Ammon's horn (tissue), 1 donor: Measurements from ENCODE around the gene SIAH3.
A peak's percentile ranks its signal among the peaks of the same experiment; 100 is the strongest.
"Not testable (repeated sequence)": the region's sequence is repeated elsewhere in the genome, so short reads cannot be mapped to it uniquely, and the experiment has no call there.

Experiments used
- DNase-seq: peaks from one replicate; pipeline ENCODE4 v3.0.0-alpha.2; 2016; ENCODE audit warnings: low spot score

Gene SIAH3, protein sequence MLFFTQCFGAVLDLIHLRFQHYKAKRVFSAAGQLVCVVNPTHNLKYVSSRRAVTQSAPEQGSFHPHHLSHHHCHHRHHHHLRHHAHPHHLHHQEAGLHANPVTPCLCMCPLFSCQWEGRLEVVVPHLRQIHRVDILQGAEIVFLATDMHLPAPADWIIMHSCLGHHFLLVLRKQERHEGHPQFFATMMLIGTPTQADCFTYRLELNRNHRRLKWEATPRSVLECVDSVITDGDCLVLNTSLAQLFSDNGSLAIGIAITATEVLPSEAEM

DNA sequence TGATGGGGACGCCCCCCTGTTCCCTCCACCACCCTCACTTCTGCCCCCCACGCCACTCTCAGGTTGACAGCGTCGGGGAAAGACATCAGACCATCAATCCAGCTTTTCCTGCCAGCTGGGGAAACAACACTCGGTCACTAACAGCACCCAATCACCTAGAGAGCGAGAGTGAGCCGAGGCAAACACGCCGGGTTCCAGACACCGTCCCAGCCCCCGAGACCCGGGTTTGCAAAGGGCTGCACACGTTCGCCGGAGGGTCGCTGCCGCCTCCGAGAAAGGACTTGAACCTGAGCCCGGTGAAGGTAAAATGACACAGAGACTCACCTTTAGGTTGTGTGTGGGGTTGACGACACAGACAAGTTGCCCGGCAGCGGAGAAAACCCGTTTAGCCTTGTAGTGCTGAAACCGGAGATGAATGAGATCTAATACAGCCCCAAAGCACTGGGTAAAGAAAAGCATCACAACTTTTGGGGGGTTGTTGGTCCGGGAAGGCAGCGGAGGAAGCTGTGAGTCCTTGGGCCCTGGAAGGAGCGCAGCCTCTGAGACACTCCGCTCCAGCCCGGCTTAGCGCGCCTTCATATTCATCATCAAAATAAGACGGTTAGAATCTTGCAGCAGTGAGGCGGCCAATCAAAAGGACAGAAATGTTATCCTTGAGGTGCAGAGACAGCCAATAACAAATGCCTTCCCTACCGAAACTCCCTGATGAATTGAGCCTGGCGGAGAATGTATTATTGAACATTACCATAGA, at the start of gene SIAH3:
Gene SIAH3 (minus strand): TSS at position 583 of the 751 bp plus-strand sequence. CDS start 124 bp downstream, at position 459.
- peak; percentile 70 for DNase-seq

- DNase-seq = no peak
Measured at GRCh38 chr13:45899406-45899805, 47.9 kb upstream of the SIAH3 start.

- no peak for DNase-seq
Measured at GRCh38 chr13:45897562-45897961, 46.0 kb upstream of the SIAH3 start.

DNA sequence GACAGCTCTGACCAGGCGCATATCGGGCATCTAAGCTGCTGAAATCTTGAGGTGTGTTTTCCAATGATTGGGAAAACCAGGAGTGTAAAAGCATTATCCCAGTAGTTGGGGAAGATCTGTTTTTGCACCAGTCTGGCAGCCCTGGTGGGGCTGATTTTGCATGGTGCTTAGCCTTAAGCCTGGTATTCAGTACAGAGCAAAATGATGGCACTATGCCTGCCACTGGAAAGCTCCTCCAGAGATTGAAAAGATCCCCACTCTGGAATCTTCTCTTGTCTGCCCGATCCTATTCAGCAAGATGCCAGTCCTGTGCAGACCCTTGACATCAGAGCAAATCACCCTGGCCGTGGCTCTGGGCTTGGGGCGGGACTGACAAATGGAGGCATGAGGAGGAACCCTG, 44.7 kb upstream of the SIAH3 start:
- no peak for DNase-seq

DNA sequence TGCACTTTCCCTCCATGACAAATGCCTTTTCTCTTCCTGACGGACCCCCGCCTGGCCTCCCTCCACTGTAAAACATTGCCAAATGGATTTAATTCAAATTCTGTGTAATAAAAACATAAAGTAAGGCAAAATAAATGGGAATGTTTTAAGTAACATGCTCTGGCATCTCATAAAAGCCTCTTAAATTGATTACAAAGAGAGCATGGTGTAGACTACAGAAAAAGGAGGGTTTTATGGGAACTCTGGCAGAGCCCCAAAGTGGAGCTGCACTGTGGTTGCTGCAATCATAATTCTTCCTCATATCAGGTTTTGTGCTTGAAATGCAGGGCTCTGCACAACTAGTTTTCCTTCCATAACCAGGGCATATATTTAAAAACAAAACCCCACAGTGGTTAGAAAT, 44.3 kb upstream of the SIAH3 start:
- DNase-seq = no peak

GRCh38 chr13:45892513-45892912, 41.0 kb upstream of the SIAH3 start:
- DNase-seq = no peak

GRCh38 chr13:45889590-45890243, 38.2 kb upstream of the SIAH3 start:
- no peak for DNase-seq

DNA sequence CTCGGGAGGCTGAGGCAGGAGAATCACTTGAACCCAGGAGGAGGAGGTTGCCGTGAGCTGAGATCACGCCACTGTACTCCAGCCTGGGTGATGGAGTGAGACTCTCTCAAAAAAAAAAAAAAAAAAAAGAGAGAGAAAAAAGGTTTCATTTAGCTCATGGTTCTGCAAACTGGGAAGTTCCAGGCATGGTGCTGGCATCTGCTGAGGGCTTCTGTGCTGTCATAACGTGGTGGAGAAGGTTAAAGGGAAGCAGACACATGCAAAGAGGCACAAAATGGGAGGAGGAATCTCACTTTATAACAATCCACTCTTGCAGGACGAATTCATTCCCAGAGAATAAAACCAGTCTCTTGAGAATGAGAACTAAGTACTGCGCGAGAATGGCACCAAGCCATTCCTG, 34.9 kb upstream of the SIAH3 start:
- no peak for DNase-seq

GRCh38 chr13:45885194-45885593, 33.6 kb upstream of the SIAH3 start:
- DNase-seq = no peak

DNA sequence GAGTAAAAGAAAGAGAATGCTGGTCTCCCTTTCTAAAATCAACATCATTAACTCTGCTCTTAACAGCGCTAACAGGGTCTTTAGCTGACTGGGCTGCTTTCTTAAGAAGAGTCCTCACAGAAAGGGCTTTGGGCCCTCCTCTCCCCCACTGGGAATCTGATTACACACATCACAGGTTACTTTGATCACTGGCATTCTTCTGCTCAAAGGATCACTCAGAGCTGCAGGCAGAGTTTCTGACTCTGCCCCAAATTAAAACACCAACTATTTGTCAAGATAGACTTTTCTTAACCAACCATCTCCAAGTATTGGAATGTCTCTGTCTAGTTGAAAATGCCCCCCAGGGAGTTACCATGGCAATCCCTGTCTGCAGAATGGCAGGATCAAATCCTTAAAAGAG, 31.1 kb upstream of the SIAH3 start:
- DNase-seq = no peak

DNA sequence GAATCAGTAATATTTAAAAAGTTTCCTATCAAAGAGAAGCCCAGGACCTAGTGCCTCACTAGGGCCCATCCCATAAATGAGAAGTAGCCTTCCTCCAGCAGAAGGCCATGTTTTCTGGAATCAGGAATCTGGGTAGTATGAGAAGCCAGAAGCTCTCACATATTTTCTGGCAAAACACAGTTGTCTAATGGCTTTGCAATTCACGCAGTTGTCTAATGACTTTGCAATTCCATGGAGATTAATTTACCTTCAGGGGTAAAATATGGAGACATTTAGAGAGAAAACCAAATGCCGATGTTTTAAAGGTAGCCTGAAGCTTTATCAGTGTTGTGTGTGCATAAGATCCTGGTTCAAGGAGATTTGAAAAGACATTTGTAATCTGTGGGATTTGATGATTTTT, 29.8 kb upstream of the SIAH3 start:
- no peak for DNase-seq

GRCh38 chr13:45880242-45880641, 28.7 kb upstream of the SIAH3 start:
- no peak for DNase-seq

DNA sequence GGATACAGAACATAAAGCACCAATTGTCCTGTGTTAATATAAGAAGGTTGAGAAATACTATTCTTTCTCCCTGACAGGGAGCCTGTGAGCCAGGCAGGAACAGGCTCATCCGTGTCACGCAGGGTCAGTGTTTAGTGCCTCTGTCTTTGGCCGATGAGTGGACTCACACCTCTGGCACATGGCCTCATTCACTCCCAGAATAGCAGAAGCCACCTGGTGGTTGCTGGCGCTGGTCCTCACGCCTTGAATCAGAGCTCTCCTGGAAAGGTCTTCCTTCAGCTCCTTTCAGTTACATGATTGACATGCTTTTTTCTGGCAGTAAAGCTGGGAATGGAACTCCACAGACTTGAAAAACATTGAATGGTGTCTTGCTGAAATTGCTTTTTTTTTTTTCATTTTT, 28.1 kb upstream of the SIAH3 start:
- no peak for DNase-seq

DNA sequence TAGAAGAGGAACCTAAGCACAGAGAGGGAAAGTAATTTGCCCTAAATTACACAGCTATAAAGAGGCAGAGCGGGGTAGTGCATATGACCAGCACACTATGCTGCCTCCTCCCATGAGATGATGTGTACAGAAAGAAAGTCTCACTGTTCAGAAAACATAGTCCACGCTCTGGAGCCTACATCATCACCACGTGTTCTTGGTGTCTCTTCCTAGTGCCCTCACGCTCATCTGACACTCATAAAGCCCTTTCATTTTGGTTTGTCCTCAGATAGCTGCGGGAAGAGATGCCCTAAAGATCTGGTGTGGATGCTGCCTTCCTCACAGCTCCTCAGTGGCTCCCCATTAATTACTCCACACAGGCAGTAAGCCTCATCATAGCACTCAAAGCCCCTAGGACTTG, 27.4 kb upstream of the SIAH3 start:
- no peak for DNase-seq

GRCh38 chr13:45876781-45877180, 25.2 kb upstream of the SIAH3 start:
- DNase-seq = no peak

GRCh38 chr13:45875951-45876350, 24.4 kb upstream of the SIAH3 start:
- DNase-seq = no peak

DNA sequence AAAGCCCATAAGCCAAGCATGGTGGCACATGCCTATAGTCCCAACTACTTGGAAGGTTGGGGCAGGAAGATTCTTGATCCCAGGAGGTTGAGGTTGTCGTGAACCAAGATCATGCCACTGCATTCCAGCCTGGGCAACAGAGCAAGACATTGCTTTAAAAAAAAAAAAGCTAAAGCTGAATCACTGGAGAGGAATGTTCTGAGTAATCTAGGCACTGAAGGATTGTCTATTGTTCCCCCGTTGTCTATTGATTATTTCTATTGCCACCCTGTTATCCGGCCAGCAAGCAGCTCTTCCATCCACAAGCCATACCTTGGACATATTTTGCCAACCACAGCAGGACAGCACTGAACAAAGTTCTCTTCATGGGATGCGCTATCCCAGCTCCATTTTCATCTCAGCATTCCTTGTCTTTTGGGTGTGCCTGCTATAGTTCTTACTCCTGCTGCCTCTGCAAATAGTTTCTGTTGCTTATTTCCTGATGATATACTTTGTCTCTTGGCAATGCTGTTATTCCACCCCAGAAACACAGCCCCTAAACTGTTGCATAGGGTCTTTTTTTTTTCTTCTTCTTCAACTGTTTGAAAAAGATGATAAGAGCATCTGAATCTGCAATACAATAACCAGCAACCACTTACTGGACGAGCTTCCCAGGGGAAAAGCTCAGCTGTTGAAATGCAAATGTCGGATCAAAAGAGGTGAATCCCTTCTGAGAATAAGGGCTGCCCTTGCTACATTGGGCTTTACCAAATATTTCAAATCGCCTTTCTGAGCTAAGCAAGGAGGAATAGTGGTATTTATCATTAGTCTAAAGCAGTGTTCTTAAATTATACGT, 22.2 kb upstream of the SIAH3 start:
- no peak for DNase-seq

DNA sequence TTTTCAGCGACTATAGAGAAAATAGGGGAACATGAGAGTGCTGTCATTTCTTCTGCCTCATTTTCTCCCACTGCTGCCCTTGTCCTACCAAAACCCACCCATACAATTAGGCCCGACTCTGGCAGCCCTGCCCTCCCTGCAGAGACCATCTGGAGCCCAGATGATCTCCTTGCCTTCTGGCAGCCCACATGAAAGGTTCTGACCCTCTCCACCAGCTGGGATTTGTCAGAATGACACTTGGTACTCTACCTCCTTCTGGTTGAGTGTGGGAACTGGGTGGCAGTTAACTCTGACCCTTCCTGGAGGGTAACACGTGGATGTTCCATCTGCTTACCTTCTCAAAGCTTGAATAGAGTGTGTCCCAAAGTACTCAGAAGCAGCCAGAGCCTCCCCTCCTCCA, 21.0 kb upstream of the SIAH3 start:
- DNase-seq = no peak

GRCh38 chr13:45871201-45871600, 19.6 kb upstream of the SIAH3 start:
- DNase-seq = not testable (repeated sequence)

DNA sequence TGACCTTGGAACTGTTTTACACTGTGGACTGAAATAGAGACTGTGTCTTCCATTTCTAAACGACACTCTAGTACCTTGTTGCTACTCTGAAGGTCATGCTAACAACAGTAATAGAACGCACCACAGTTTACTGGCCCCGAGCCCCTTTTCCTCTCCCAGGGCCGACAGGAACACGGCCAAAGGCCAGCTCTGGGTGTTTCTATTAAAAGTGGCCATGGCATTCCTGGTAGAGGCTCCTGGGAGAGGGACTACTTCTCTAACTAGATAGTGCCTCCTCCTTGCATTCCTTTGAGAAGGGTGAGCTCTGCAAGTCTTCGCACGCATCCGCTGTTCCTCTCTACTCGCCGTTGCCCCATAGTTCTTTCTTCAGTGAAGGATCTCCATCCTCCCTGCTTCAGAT, 18.7 kb upstream of the SIAH3 start:
- DNase-seq = no peak

DNA sequence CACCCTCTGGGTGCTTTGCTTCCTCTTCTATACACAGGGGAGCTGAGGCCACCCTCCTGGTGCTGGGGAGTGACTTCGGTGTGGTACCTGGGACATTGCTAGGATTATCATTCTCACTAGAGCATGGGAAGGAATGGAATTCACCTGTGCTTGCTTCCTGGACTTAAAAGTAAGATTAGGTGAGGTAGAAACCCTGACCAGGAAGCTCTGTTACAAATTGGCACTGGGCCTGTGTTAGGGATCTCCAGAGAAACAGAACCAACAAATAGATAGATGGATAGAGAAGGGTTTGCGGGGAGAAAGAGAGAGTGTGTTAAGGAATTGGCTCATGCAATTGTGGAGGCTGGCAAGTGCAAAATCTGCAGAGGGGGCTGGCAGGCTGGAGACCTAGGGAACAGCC, 13.9 kb upstream of the SIAH3 start:
- no peak for DNase-seq
